ENCODE measurements around the gene PDZD2. TPM values are rescaled to one million over a fixed set of nuclear protein-coding genes. Genes with fewer than 3 reads are reported as not detected.

Gene PDZD2
- total RNA-seq, 3 donors from 2014 or later, result 1.8 to 10.1 (median 2.1) TPM

DNA sequence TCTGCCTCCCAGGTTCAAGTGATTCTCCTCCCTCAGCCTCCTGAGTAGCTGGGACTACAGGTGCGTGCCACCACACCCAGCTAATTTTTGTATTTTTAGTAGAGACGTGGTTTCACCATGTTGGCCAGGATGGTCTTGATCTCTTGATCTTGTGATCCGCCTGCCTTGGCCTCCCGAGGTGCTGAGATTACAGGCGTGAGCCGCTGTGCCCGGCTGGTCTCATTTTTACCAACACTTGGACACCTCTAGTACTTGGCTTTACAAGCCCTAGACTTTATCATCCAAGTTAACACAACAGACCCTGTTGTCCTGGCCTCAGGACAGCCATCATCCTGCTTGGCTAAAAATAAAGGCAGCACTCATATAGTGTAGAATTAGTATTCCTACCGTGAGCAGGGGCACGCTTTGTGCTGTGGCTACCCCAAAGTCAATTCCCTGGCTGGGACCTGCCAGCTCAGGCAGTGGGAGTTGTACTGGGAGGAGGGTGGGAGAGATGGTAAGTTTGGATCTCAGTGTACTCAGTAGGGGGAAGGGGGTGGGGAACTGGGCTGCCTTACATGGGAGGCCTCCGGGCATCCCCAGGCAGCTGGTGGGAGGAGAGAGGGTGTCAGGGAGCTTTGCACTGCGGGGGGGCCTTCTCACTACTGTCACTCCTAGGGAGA is 6.6 kb downstream of the PDZD2 start:
- no peak for ATAC-seq
- Histone ChIP-seq H3K4me1 (ENCODE audit: low read depth) (no peaks in the 10 kb centered on the region), H3K4me3 (no peak overlapping the region), H3K36me3 (ENCODE audit: low read depth) (no peaks in the 10 kb centered on the region), H3K9me3 (no peaks in the 10 kb centered on the region)
- intact Hi-C loops (cut with DNase I, micrococcal nuclease), result no loop called here
- DNase-seq, result no peak
- TF ChIP-seq CTCF (IDR thresholded peaks at IDR 0.05), result no peak

DNA sequence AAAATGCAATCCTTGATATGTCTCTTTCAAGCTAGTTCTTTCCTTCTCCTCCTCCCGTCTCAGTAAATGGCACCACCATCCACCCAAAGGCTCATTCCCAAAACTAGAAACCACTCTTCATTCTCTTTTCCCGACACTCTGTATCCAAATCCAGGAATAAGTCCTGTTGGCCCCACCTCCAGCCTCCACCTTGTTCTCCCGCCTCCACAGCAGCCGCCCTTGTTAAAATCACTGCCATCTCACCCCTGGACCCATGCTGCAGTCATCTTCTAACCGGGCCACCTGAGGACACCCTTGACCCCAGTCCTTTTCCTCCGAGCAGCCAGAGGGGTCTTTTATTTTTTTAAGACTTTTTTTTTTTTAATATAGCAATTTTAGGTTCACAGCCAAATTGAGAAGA is 9.4 kb downstream of the PDZD2 start:
- ATAC-seq (no peak), DNase-seq (no peak)
- H3K36me3 ChIP-seq (ENCODE audit: low read depth), result no peaks in the 10 kb centered on the region
- H3K4me3 ChIP-seq, result no peak overlapping the region
- no peaks in the 10 kb centered on the region for H3K9me3 ChIP-seq
- no peak for TF ChIP-seq CTCF (IDR thresholded peaks at IDR 0.05)
- no peaks in the 10 kb centered on the region for H3K4me1 ChIP-seq (ENCODE audit: low read depth)
- intact Hi-C loops (cut with DNase I, micrococcal nuclease), result no loop called here

GRCh38 chr5:31651241-31651640 is 12.3 kb downstream of the PDZD2 start:
- no peak overlapping the region for H3K4me3 ChIP-seq
- no peaks in the 10 kb centered on the region for H3K36me3 ChIP-seq (ENCODE audit: low read depth)
- ATAC-seq (no peak), DNase-seq (no peak)
- no peak for TF ChIP-seq CTCF (IDR thresholded peaks at IDR 0.05)
- H3K4me1 ChIP-seq (ENCODE audit: low read depth), result no peaks in the 10 kb centered on the region
- intact Hi-C loops (cut with DNase I, micrococcal nuclease), result no loop called here
- no peaks in the 10 kb centered on the region for H3K9me3 ChIP-seq

- H3K9me3 ChIP-seq, result no peaks in the 10 kb centered on the region
- no peak overlapping the region for H3K4me3 ChIP-seq
- no peaks in the 10 kb centered on the region for H3K36me3 ChIP-seq (ENCODE audit: low read depth)
- no peaks in the 10 kb centered on the region for H3K4me1 ChIP-seq (ENCODE audit: low read depth)
- no peak for TF ChIP-seq CTCF (IDR thresholded peaks at IDR 0.05)
- no peak for DNase-seq
- ATAC-seq, result no peak
- intact Hi-C loops (cut with DNase I, micrococcal nuclease), result no loop called here
Observed at GRCh38 chr5:31655491-31655890, 16.6 kb downstream of the PDZD2 start.

- no peak for DNase-seq
- TF ChIP-seq CTCF (IDR thresholded peaks at IDR 0.05), result no peak
- ATAC-seq, result no peak
- H3K36me3 ChIP-seq (ENCODE audit: low read depth), result no peaks in the 10 kb centered on the region
- intact Hi-C loops (cut with DNase I, micrococcal nuclease), result no loop called here
- no peaks in the 10 kb centered on the region for H3K9me3 ChIP-seq
- no peak overlapping the region for H3K4me3 ChIP-seq
- no peaks in the 10 kb centered on the region for H3K4me1 ChIP-seq (ENCODE audit: low read depth)
Observed at GRCh38 chr5:31656806-31657205, 17.9 kb downstream of the PDZD2 start.
